Ishikawa (cell line): ENCODE data around the gene NOL4L.

Source experiments
- CEBPB ChIP-seq: IDR thresholded peaks from 2 replicates; pipeline ENCODE4 v1.6.1; 2012
- EGR1 ChIP-seq: IDR thresholded peaks from 2 replicates; pipeline ENCODE4 v1.6.1; 2012
- EP300 ChIP-seq: IDR thresholded peaks from 2 replicates; pipeline ENCODE4 v1.6.1; 2012; ENCODE audit warnings: borderline replicate concordance
- FOXM1 ChIP-seq: IDR thresholded peaks from 2 replicates; pipeline ENCODE4 v1.6.1; 2012; ENCODE audit warnings: low read depth, borderline replicate concordance
- TAF1 ChIP-seq: IDR thresholded peaks from 2 replicates; pipeline ENCODE4 v1.6.1; 2012; ENCODE audit warnings: low read depth, mild to moderate bottlenecking
- TCF12 ChIP-seq: IDR thresholded peaks from 2 replicates; pipeline ENCODE4 v1.6.1; 2012; ENCODE audit warnings: low read depth
- TEAD4 ChIP-seq: IDR thresholded peaks from 2 replicates; pipeline ENCODE4 v1.6.1; 2012
- ZBTB7A ChIP-seq: IDR thresholded peaks from 2 replicates; pipeline ENCODE4 v1.6.1; 2012; ENCODE audit warnings: low read depth
- TF ChIP-seq, protein P1 (sequence below): IDR thresholded peaks from 2 replicates; pipeline ENCODE4 v1.6.1; 2012; ENCODE audit warnings: low read depth, mild to moderate bottlenecking
- TF ChIP-seq, protein P2 (sequence below): IDR thresholded peaks from 2 replicates; pipeline ENCODE4 v1.6.1; 2012

DNA sequence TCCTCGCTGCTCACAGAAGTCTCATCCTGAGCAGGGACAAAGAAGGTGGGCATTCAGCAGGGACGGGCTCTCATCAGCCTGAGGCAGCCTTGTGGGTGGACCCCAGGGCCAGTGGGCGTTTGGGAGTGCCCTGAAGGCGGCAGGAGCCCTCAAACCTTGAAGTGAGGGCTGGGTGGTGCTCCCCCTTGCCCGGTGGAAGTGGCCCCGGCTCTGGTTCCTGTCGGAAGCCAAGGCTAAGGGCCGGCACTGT is 110.5 kb downstream of the NOL4L start:
- TF ChIP-seq TEAD4 (no peak), TAF1 (no peak), FOXM1 (no peak), EP300 (no peak), CEBPB (no peak), ZBTB7A (no peak), EGR1 (no peak), TCF12 (no peak)
- TF ChIP-seq, protein P1, sequence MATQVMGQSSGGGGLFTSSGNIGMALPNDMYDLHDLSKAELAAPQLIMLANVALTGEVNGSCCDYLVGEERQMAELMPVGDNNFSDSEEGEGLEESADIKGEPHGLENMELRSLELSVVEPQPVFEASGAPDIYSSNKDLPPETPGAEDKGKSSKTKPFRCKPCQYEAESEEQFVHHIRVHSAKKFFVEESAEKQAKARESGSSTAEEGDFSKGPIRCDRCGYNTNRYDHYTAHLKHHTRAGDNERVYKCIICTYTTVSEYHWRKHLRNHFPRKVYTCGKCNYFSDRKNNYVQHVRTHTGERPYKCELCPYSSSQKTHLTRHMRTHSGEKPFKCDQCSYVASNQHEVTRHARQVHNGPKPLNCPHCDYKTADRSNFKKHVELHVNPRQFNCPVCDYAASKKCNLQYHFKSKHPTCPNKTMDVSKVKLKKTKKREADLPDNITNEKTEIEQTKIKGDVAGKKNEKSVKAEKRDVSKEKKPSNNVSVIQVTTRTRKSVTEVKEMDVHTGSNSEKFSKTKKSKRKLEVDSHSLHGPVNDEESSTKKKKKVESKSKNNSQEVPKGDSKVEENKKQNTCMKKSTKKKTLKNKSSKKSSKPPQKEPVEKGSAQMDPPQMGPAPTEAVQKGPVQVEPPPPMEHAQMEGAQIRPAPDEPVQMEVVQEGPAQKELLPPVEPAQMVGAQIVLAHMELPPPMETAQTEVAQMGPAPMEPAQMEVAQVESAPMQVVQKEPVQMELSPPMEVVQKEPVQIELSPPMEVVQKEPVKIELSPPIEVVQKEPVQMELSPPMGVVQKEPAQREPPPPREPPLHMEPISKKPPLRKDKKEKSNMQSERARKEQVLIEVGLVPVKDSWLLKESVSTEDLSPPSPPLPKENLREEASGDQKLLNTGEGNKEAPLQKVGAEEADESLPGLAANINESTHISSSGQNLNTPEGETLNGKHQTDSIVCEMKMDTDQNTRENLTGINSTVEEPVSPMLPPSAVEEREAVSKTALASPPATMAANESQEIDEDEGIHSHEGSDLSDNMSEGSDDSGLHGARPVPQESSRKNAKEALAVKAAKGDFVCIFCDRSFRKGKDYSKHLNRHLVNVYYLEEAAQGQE: no peak
- TF ChIP-seq, protein P2, sequence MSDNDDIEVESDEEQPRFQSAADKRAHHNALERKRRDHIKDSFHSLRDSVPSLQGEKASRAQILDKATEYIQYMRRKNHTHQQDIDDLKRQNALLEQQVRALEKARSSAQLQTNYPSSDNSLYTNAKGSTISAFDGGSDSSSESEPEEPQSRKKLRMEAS: no peak
